HepG2 (cell line): Measurements from ENCODE around the gene SERTAD2. TPM values are rescaled to one million over a fixed set of nuclear protein-coding genes. Genes with fewer than 3 reads are reported as not detected.
A peak's percentile ranks its signal among the peaks of the same experiment; 100 is the strongest.

Experiments used
- ADNP ChIP-seq: sonication (generic); formaldehyde crosslinking; IDR thresholded peaks from 2 replicates; pipeline ENCODE4 v1.4.0; 2020; ENCODE audit warnings: missing genetic modification reagents
- CENPX ChIP-seq: sonication (generic); formaldehyde crosslinking; IDR thresholded peaks from 2 replicates; pipeline ENCODE4 v1.9.0; 2021; ENCODE audit warnings: mild to moderate bottlenecking, missing genetic modification reagents, moderate library complexity
- GTF3A ChIP-seq: sonication (generic); formaldehyde crosslinking; conservative IDR thresholded peaks from 2 replicates; pipeline ENCODE4 v1.4.0; 2020; ENCODE audit warnings: mild to moderate bottlenecking, missing genetic modification reagents
- HCFC1 ChIP-seq: fragments of 150-350 bp; IDR thresholded peaks from 2 replicates; pipeline ENCODE4 v1.6.1; 2014; ENCODE audit warnings: low read depth, low read length
- POLR2A ChIP-seq, 2 experiments: IDR thresholded peaks; 2 replicates each; pipeline ENCODE4 v1.6.1; 2011; ENCODE audit warnings: low read depth in 2 of 2, low read length in 2 of 2, mild to moderate bottlenecking in 1 of 2, moderate library complexity in 1 of 2; ENCODE audit not compliant: insufficient read depth in 1 of 2
- POLR2AphosphoS2 ChIP-seq: IDR thresholded peaks from 2 replicates; pipeline ENCODE4 v1.6.1; 2011; ENCODE audit warnings: low read depth, low read length, improper control_type of control experiment
- PRPF4 ChIP-seq: fragments of 200-400 bp; formaldehyde crosslinking; IDR thresholded peaks from 2 replicates; pipeline ENCODE4 v1.6.1; 2016; ENCODE audit warnings: low read length, low read depth; ENCODE audit not compliant: poor library complexity, severe bottlenecking
- RXRB ChIP-seq: IDR thresholded peaks from 2 replicates; pipeline ENCODE4 v1.6.1; 2016; ENCODE audit warnings: borderline replicate concordance, missing genetic modification reagents, missing compliant biosample characterization
- SUZ12 ChIP-seq: fragments of 150-350 bp; IDR thresholded peaks from 2 replicates; pipeline ENCODE4 v1.6.1; 2014; ENCODE audit warnings: low read depth, low read length
- TAF1 ChIP-seq: sonication (generic); formaldehyde crosslinking; IDR thresholded peaks from 2 replicates; pipeline ENCODE4 v1.4.0; 2020; ENCODE audit warnings: missing genetic modification reagents
- TP53 ChIP-seq: sonication (generic); formaldehyde crosslinking; conservative IDR thresholded peaks from 2 replicates; pipeline ENCODE4 v1.4.0; 2020; ENCODE audit warnings: missing genetic modification reagents
- XRCC5 ChIP-seq: fragments of 200-400 bp; formaldehyde crosslinking; optimal IDR thresholded peaks from 2 replicates; pipeline ENCODE3; 2017; ENCODE audit warnings: mild to moderate bottlenecking, low read length
- ZC3H4 ChIP-seq: sonication (generic); formaldehyde crosslinking; IDR thresholded peaks from 2 replicates; pipeline ENCODE4 v1.4.0; 2020; ENCODE audit warnings: missing genetic modification reagents, borderline replicate concordance
- ZNF292 ChIP-seq: sonication (generic); formaldehyde crosslinking; IDR thresholded peaks from 2 replicates; pipeline ENCODE4 v1.8.1; 2022; ENCODE audit warnings: mild to moderate bottlenecking, low read depth, missing genetic modification reagents, borderline replicate concordance
- ZSCAN25 ChIP-seq: sonication (generic); formaldehyde crosslinking; IDR thresholded peaks from 2 replicates; pipeline ENCODE4 v1.8.0; 2022; ENCODE audit warnings: mild to moderate bottlenecking, missing genetic modification reagents
- polyA plus RNA-seq, 8 experiments: library from polyadenylated mRNA; depleted of rRNA in 3 of 8; stranded (reverse) in 7 of 8; unstranded in 1 of 8; fragments of >200 nt; fragmentation: Illumina TruSeq in 4 of 8; extraction: Trizol in 4 of 8; gene quantifications; 2 replicates each; pipeline versions ENCODE4 v1.2.1 to v1.2.3, GENCODE V29; 2011 to 2016; ENCODE audit warnings: low read depth in 4 of 8, missing spikeins in 1 of 8, mixed read lengths in 1 of 8; ENCODE audit not compliant: insufficient read depth in 1 of 8
- total RNA-seq, 5 experiments: library from RNA; depleted of rRNA; stranded (reverse); fragments of >200 nt; fragmentation: Illumina TruSeq; extraction: Trizol; gene quantifications; 2 replicates each; pipeline ENCODE4 v1.2.3, GENCODE V29; 2016; ENCODE audit warnings: low read depth in 1 of 5
- TF ChIP-seq, protein P1 (sequence below): sonication (generic); formaldehyde crosslinking; IDR thresholded peaks from 2 replicates; pipeline ENCODE4 v1.9.0; 2022; ENCODE audit warnings: low read depth, missing genetic modification reagents
- TF ChIP-seq, protein P2 (sequence below): sonication (generic); formaldehyde crosslinking; IDR thresholded peaks from 2 replicates; pipeline ENCODE4 v1.4.0; 2020; ENCODE audit warnings: missing genetic modification reagents, borderline replicate concordance
- TF ChIP-seq, protein P3 (sequence below): sonication (generic); formaldehyde crosslinking; conservative IDR thresholded peaks from 2 replicates; pipeline ENCODE4 v1.8.0; 2022; ENCODE audit warnings: mild to moderate bottlenecking, moderate library complexity, missing genetic modification reagents
- TF ChIP-seq, protein P4 (sequence below): sonication (generic); formaldehyde crosslinking; IDR thresholded peaks from 2 replicates; pipeline ENCODE4 v1.8.0; 2022; ENCODE audit warnings: missing genetic modification reagents, mild to moderate bottlenecking, borderline replicate concordance
- TF ChIP-seq, protein P5 (sequence below): IDR thresholded peaks from 2 replicates; pipeline ENCODE4 v1.6.1; 2012; ENCODE audit warnings: low read length, improper control_type of control experiment

SERTAD2 gene
- total and polyA plus RNA-seq, 2 of the 13 experiments (the other 11 are each of a cell fraction or from before 2014, with no cell fraction given) = 6.7 to 22.6 TPM

DNA sequence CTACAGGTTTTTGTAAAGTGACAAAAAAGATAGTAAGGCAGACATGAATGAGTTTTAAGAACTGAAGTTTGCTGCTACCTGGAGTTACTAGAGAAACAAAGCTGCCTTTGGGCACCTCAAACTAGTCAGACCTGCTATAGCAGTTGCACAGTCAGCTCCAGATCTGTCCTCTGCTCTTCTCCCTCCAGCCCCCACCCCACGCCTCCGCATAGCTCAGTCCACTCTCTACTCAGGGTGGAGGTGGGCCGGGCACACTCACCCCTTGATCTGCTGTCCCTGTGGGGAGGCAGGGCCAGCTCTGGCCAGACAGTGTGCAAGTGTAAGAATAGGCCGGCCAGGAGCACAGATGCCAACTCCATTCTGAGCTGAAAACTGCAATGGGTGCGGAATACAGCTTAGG is 4.1 kb downstream of the SERTAD2 start (continued):
- TF ChIP-seq, protein P1, sequence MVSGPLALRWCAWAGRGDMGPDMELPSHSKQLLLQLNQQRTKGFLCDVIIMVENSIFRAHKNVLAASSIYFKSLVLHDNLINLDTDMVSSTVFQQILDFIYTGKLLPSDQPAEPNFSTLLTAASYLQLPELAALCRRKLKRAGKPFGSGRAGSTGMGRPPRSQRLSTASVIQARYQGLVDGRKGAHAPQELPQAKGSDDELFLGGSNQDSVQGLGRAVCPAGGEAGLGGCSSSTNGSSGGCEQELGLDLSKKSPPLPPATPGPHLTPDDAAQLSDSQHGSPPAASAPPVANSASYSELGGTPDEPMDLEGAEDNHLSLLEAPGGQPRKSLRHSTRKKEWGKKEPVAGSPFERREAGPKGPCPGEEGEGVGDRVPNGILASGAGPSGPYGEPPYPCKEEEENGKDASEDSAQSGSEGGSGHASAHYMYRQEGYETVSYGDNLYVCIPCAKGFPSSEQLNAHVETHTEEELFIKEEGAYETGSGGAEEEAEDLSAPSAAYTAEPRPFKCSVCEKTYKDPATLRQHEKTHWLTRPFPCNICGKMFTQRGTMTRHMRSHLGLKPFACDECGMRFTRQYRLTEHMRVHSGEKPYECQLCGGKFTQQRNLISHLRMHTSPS = peak; percentile 53; the same call in 1 of the 2 replicates
- TF ChIP-seq TAF1 (CRISPR knock-in tag) (no peak), ZSCAN25 (CRISPR knock-in tag) (no peak), SUZ12 (no peak), XRCC5 (peak; percentile 85), TP53 (CRISPR knock-in tag) (no peak), ZNF292 (CRISPR knock-in tag) (peak; percentile 52; the same call in 1 of the 2 replicates), POLR2A (IDR thresholded peaks at IDR 0.05; ENCODE audit: insufficient read depth in 1 of 2, low read depth in 2 of 2, low read length in 2 of 2) (peak in 1 of 2 experiments; percentile 15; a peak in 1 of 4 replicates), GTF3A (CRISPR knock-in tag) (no peak), CENPX (CRISPR knock-in tag) (no peak), ZC3H4 (CRISPR knock-in tag) (no peak), PRPF4 (no peak), POLR2AphosphoS2 (no peak), RXRB (CRISPR knock-in tag) (no peak), HCFC1 (no peak), ADNP (CRISPR knock-in tag) (no peak)
- TF ChIP-seq, protein P2, sequence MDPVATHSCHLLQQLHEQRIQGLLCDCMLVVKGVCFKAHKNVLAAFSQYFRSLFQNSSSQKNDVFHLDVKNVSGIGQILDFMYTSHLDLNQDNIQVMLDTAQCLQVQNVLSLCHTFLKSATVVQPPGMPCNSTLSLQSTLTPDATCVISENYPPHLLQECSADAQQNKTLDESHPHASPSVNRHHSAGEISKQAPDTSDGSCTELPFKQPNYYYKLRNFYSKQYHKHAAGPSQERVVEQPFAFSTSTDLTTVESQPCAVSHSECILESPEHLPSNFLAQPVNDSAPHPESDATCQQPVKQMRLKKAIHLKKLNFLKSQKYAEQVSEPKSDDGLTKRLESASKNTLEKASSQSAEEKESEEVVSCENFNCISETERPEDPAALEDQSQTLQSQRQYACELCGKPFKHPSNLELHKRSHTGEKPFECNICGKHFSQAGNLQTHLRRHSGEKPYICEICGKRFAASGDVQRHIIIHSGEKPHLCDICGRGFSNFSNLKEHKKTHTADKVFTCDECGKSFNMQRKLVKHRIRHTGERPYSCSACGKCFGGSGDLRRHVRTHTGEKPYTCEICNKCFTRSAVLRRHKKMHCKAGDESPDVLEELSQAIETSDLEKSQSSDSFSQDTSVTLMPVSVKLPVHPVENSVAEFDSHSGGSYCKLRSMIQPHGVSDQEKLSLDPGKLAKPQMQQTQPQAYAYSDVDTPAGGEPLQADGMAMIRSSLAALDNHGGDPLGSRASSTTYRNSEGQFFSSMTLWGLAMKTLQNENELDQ (CRISPR knock-in tag) = no peak
- TF ChIP-seq, protein P3, sequence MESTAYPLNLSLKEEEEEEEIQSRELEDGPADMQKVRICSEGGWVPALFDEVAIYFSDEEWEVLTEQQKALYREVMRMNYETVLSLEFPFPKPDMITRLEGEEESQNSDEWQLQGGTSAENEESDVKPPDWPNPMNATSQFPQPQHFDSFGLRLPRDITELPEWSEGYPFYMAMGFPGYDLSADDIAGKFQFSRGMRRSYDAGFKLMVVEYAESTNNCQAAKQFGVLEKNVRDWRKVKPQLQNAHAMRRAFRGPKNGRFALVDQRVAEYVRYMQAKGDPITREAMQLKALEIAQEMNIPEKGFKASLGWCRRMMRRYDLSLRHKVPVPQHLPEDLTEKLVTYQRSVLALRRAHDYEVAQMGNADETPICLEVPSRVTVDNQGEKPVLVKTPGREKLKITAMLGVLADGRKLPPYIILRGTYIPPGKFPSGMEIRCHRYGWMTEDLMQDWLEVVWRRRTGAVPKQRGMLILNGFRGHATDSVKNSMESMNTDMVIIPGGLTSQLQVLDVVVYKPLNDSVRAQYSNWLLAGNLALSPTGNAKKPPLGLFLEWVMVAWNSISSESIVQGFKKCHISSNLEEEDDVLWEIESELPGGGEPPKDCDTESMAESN (CRISPR knock-in tag) = no peak
- TF ChIP-seq, protein P4, sequence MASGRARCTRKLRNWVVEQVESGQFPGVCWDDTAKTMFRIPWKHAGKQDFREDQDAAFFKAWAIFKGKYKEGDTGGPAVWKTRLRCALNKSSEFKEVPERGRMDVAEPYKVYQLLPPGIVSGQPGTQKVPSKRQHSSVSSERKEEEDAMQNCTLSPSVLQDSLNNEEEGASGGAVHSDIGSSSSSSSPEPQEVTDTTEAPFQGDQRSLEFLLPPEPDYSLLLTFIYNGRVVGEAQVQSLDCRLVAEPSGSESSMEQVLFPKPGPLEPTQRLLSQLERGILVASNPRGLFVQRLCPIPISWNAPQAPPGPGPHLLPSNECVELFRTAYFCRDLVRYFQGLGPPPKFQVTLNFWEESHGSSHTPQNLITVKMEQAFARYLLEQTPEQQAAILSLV (CRISPR knock-in tag) = no peak
- TF ChIP-seq, protein P5, sequence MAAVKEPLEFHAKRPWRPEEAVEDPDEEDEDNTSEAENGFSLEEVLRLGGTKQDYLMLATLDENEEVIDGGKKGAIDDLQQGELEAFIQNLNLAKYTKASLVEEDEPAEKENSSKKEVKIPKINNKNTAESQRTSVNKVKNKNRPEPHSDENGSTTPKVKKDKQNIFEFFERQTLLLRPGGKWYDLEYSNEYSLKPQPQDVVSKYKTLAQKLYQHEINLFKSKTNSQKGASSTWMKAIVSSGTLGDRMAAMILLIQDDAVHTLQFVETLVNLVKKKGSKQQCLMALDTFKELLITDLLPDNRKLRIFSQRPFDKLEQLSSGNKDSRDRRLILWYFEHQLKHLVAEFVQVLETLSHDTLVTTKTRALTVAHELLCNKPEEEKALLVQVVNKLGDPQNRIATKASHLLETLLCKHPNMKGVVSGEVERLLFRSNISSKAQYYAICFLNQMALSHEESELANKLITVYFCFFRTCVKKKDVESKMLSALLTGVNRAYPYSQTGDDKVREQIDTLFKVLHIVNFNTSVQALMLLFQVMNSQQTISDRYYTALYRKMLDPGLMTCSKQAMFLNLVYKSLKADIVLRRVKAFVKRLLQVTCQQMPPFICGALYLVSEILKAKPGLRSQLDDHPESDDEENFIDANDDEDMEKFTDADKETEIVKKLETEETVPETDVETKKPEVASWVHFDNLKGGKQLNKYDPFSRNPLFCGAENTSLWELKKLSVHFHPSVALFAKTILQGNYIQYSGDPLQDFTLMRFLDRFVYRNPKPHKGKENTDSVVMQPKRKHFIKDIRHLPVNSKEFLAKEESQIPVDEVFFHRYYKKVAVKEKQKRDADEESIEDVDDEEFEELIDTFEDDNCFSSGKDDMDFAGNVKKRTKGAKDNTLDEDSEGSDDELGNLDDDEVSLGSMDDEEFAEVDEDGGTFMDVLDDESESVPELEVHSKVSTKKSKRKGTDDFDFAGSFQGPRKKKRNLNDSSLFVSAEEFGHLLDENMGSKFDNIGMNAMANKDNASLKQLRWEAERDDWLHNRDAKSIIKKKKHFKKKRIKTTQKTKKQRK = no peak
